ENCODE data around the gene CGAS. TPM values are rescaled to one million over a fixed set of nuclear protein-coding genes. Genes with fewer than 3 reads are reported as not detected.

Gene CGAS
- polyA plus RNA-seq, 2 of the 4 experiments (the other 2 are of a cell fraction), result 4.9 to 7.2 TPM

- CTCF ChIA-PET, result no interaction called here
- FAIRE-seq (no peak), DNase-seq (ENCODE audit: low read depth in 1 of 2, low spot score in 1 of 2) (no peak), ATAC-seq (no peak)
- Histone ChIP-seq H3K4me3 (no peak overlapping the region), H3K9me3 (no peaks in the 10 kb centered on the region), H3K4me1 (0 out of 3 replicates have a peak, but pooled peaks cover 3% of the 10 kb centered on the region), H3K27ac (peak overlapping the region in 1 of 2 experiments; percentile 96; a peak in 1 of 6 replicates), H3K4me2 (peak overlapping the region; percentile 92)
- POLR2A ChIA-PET, result no interaction called here
- TF ChIP-seq ZC3H11A (IDR thresholded peaks at IDR 0.05) (no peak), POLR2A (IDR thresholded peaks at IDR 0.05; ENCODE audit: low read length) (no peak)
- 88% methylated on average over 10 of the region's 10 CpGs for WGBS (ENCODE audit: missing lambda C conversion rate)
Observed at GRCh38 chr6:73389854-73390253, 62.2 kb downstream of the CGAS start.

GRCh38 chr6:73388800-73389512 is 63.1 kb downstream of the CGAS start:
- H3K4me1 ChIP-seq, result 0 out of 3 replicates have a peak, but pooled peaks cover 3% of the 10 kb centered on the region
- ChIA-PET POLR2A (interaction anchor here (0.6 to 1.4 kb wide), 4 partner anchors 62 to 264 kb away, joined by 3 to 8 read pairs (median 6); partner anchors contain the start of gene MTO1), CTCF (interaction anchor here (0.5 to 2.2 kb wide), 25 partner anchors 10 to 977 kb away, joined by 3 to 16 read pairs (median 4); no protein-coding TSS in a partner anchor)
- FAIRE-seq (no peak), ATAC-seq (peak; percentile 98 to 99), DNase-seq (ENCODE audit: low read depth in 1 of 2, low spot score in 1 of 2) (peak; percentile 47 to 75)
- TF ChIP-seq RAD21 (conservative IDR thresholded peaks at IDR 0.05 in 1 of 2, IDR thresholded peaks at IDR 0.05 in 1 of 2) (peak; percentile 77 to 78), USF2 (IDR thresholded peaks at IDR 0.05) (no peak), EHMT2 (IDR thresholded peaks at IDR 0.05; ENCODE audit: low read depth) (no peak), CTCF (IDR thresholded peaks at IDR 0.05) (peak; percentile 63), MAFK (IDR thresholded peaks at IDR 0.05; ENCODE audit: partially characterized antibody) (peak; percentile 90), ELK1 (IDR thresholded peaks at IDR 0.05; ENCODE audit: low read depth, low read length) (no peak), SREBF2 (IDR thresholded peaks at IDR 0.05) (no peak), POLR2A (IDR thresholded peaks at IDR 0.05; ENCODE audit: low read length) (peak; percentile 41), MAX (IDR thresholded peaks at IDR 0.05) (peak; percentile 58; the same call in 1 of the 2 replicates), SMC3 (IDR thresholded peaks at IDR 0.05) (peak; percentile 56; the same call in 2 of the 3 replicates), JUN (IDR thresholded peaks at IDR 0.05) (peak in 1 of 2 experiments; percentile 45; a peak in 1 of 5 replicates), TFCP2L1 (CRISPR knock-in tag; IDR thresholded peaks at IDR 0.05) (no peak)
- H3K4me3 ChIP-seq, result peak overlapping the region; percentile 59
- WGBS (ENCODE audit: missing lambda C conversion rate), result 0% methylated on average over 22 of the region's 38 CpGs
- H3K27ac ChIP-seq, result peak overlapping the region; percentile 79 to 96
- H3K4me2 ChIP-seq, result peak overlapping the region; percentile 92
- no peaks in the 10 kb centered on the region for H3K9me3 ChIP-seq

GRCh38 chr6:73388433-73388799 is 63.7 kb downstream of the CGAS start:
- Histone ChIP-seq H3K4me1 (0 out of 3 replicates have a peak, but pooled peaks cover 3% of the 10 kb centered on the region), H3K27ac (peak overlapping the region; percentile 79 to 96), H3K4me3 (peak overlapping the region; percentile 59), H3K4me2 (peak overlapping the region; percentile 92), H3K9me3 (no peaks in the 10 kb centered on the region)
- ChIA-PET CTCF (interaction anchor here (0.7 to 2.2 kb wide), 20 partner anchors 10 to 977 kb away, joined by 3 to 16 read pairs (median 5); no protein-coding TSS in a partner anchor), POLR2A (interaction anchor here (1.2 to 1.4 kb wide), 3 partner anchors 63 to 264 kb away, joined by 3 to 8 read pairs (median 6); partner anchors contain the start of gene MTO1)
- FAIRE-seq, result no peak
- peak in 1 of 2 experiments; percentile 17 for DNase-seq (ENCODE audit: low read depth in 1 of 2, low spot score in 1 of 2)
- WGBS (ENCODE audit: missing lambda C conversion rate), result 23% methylated on average over 4 of the region's 4 CpGs
- ATAC-seq, result peak; percentile 74 to 75
- TF ChIP-seq RFX5 (IDR thresholded peaks at IDR 0.05) (no peak), ZSCAN20 (CRISPR knock-in tag; IDR thresholded peaks at IDR 0.05) (no peak), RNF2 (IDR thresholded peaks at IDR 0.05; ENCODE audit: borderline replicate concordance, low read depth) (no peak), CTCF (IDR thresholded peaks at IDR 0.05) (no peak), RCOR1 (IDR thresholded peaks at IDR 0.05; ENCODE audit: low read depth, low read length) (no peak), HOXB13 (CRISPR knock-in tag; IDR thresholded peaks at IDR 0.05; ENCODE audit: low read depth) (no peak), BCL3 (IDR thresholded peaks at IDR 0.05) (no peak), ZC3H11A (IDR thresholded peaks at IDR 0.05) (no peak), MAX (IDR thresholded peaks at IDR 0.05) (no peak), PHF8 (IDR thresholded peaks at IDR 0.05; ENCODE audit: borderline replicate concordance, low read depth) (no peak)
